Neuronal stem cell (in vitro differentiated cells): Measurements from ENCODE around the gene ID3.

Experiments
- DNase-seq: peaks from one replicate; pipeline ENCODE4 v3.0.0-alpha.2; 2013; ENCODE audit warnings: low spot score
- H2AFZ ChIP-seq: one replicate; pipeline ENCODE4 v1.6.1; 2013; ENCODE audit warnings: mild to moderate bottlenecking, low read length, inconsistent platforms
- H2AK5ac ChIP-seq: 2 replicates; pipeline ENCODE4 v1.6.1; 2013; ENCODE audit warnings: low read depth, mild to moderate bottlenecking, inconsistent platforms, low read length, moderate library complexity, mixed read lengths
- H2BK120ac ChIP-seq: 2 replicates; pipeline ENCODE4 v1.6.1; 2013; ENCODE audit warnings: low read depth, mild to moderate bottlenecking, inconsistent platforms, low read length, moderate library complexity, mixed read lengths
- H2BK12ac ChIP-seq: one replicate; pipeline ENCODE4 v1.6.1; 2013; ENCODE audit warnings: low read length, inconsistent platforms
- H2BK15ac ChIP-seq: 2 replicates; pipeline ENCODE4 v1.6.1; 2013; ENCODE audit warnings: mild to moderate bottlenecking, low read length, inconsistent platforms, mixed read lengths
- H2BK5ac ChIP-seq: one replicate; pipeline ENCODE4 v1.6.1; 2013; ENCODE audit warnings: inconsistent platforms, mild to moderate bottlenecking, low read length, moderate library complexity
- H3K14ac ChIP-seq: one replicate; pipeline ENCODE4 v1.6.1; 2013; ENCODE audit warnings: low read length, inconsistent platforms
- H3K18ac ChIP-seq: 2 replicates; pipeline ENCODE4 v1.6.1; 2013; ENCODE audit warnings: low read length, inconsistent platforms
- H3K23ac ChIP-seq: 2 replicates; pipeline ENCODE4 v1.6.1; 2013; ENCODE audit warnings: low read depth, mild to moderate bottlenecking, mixed read lengths, low read length, inconsistent platforms; ENCODE audit not compliant: poor library complexity
- H3K27ac ChIP-seq: replicated peaks from 3 replicates; pipeline ENCODE4 v1.5.1; 2013; ENCODE audit warnings: low read length, inconsistent platforms
- H3K27me3 ChIP-seq, 3 experiments: 2 replicates each; pipeline ENCODE4 v1.6.1; 2013; ENCODE audit warnings: low read length in 3 of 3, mild to moderate bottlenecking in 2 of 3, inconsistent platforms in 1 of 3, low read depth in 1 of 3, mixed read lengths in 1 of 3, moderate library complexity in 1 of 3; ENCODE audit not compliant: control insufficient read depth in 3 of 3, insufficient read depth in 3 of 3
- H3K36me3 ChIP-seq, 2 donors: replicated peaks in 1 of 2; 2 replicates each; pipeline ENCODE4 v1.6.1; 2013; ENCODE audit warnings: low read length in 2 of 2; ENCODE audit not compliant: control insufficient read depth in 2 of 2, insufficient read depth in 2 of 2
- H3K4ac ChIP-seq: 2 replicates; pipeline ENCODE4 v1.6.1; 2013; ENCODE audit warnings: inconsistent platforms, mild to moderate bottlenecking, low read length, moderate library complexity
- H3K4me1 ChIP-seq, 2 donors: 1 replicate in 1 of 2; 2 replicates in 1 of 2; pipeline ENCODE4 v1.6.1; 2013; ENCODE audit warnings: low read length in 2 of 2, low read depth in 1 of 2; ENCODE audit not compliant: control insufficient read depth in 2 of 2, insufficient read depth in 1 of 2
- H3K4me2 ChIP-seq: one replicate; pipeline ENCODE4 v1.6.1; 2013; ENCODE audit warnings: mild to moderate bottlenecking, low read length, inconsistent platforms; ENCODE audit not compliant: insufficient read depth, poor library complexity, severe bottlenecking
- H3K4me3 ChIP-seq, 2 donors: 2 replicates each; pipeline ENCODE4 v1.5.1; 2013; ENCODE audit warnings: low read length in 2 of 2, mild to moderate bottlenecking in 2 of 2, inconsistent platforms in 1 of 2, moderate library complexity in 1 of 2
- H3K79me1 ChIP-seq: one replicate; pipeline ENCODE4 v1.6.1; 2013; ENCODE audit warnings: low read depth, mild to moderate bottlenecking, inconsistent platforms, low read length, moderate library complexity
- H3K9ac ChIP-seq: one replicate; pipeline ENCODE4 v1.6.1; 2013; ENCODE audit warnings: mild to moderate bottlenecking, low read depth, low read length, inconsistent platforms; ENCODE audit not compliant: poor library complexity
- H3K9me3 ChIP-seq, 2 donors: replicated peaks in 1 of 2; 2 replicates each; pipeline versions ENCODE3 to v1.6.1; 2013; ENCODE audit warnings: low read length in 2 of 2, mild to moderate bottlenecking in 2 of 2, inconsistent platforms in 1 of 2, low read depth in 1 of 2, mixed read lengths in 1 of 2, moderate library complexity in 1 of 2; ENCODE audit not compliant: control insufficient read depth in 2 of 2, insufficient read depth in 1 of 2
- H4K8ac ChIP-seq: one replicate; pipeline ENCODE4 v1.6.1; 2013; ENCODE audit warnings: low read depth, mild to moderate bottlenecking, inconsistent platforms, low read length, moderate library complexity
- H4K91ac ChIP-seq: one replicate; pipeline ENCODE4 v1.6.1; 2013; ENCODE audit warnings: low read length, low read depth, mild to moderate bottlenecking, inconsistent platforms; ENCODE audit not compliant: poor library complexity
- WGBS, 2 donors: extraction: QIAGEN DNeasy Blood & Tissue Kit; methylation state at CpG; one replicate each; pipeline ENCODE4 v1.1.7; 2013; ENCODE audit warnings: missing lambda C conversion rate in 2 of 2, mixed read lengths in 1 of 2; ENCODE audit not compliant: insufficient read length in 2 of 2, insufficient replicate concordance in 1 of 2; ENCODE audit errors: extremely low coverage in 2 of 2; 5-methylcytosine and 5-hydroxymethylcytosine counted together

ID3 gene

DNA sequence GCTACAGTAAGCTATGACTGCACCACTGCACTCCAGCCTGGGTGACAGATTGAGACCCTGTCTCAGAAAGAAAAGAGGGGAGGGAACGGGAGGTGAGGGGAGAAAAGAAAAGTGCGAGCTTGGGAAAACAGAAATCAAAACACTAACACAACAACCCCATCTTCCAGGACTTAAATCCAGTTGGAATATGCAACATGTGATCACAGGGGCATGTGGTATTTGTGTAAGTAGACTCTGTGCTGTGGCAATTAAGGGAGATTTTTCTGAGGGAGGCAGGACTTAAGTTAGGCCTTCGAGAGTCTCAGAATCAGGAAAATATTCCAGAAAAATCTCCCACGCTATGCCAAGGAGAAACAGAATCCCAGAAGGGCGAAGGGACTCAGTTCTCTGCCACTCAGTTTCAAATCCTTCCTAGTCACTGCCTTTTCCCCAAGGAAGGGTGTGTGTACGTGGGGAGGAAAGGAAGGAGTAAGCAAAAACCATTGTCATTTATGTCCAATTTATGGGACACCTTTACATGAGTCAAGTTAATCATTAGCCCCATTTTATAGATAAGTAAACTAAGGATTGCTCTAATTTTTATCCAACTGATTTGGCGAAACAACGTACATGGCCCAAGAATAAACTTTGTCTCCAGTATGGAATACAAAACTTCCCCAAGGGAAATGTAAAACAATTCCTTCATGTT, 12.3 kb downstream of the ID3 start:
- H3K9ac ChIP-seq = no peak overlapping the region
- H2BK120ac ChIP-seq = no peak overlapping the region
- H4K91ac ChIP-seq = no peak overlapping the region
- no peak overlapping the region for H3K23ac ChIP-seq
- no peak for DNase-seq
- H2BK12ac ChIP-seq = no peak overlapping the region
- H3K79me1 ChIP-seq = no peaks in the 10 kb centered on the region
- no peak overlapping the region for H2AFZ ChIP-seq
- no peak overlapping the region for H3K14ac ChIP-seq
- no peak overlapping the region for H3K27ac ChIP-seq
- no peak overlapping the region for H2BK15ac ChIP-seq
- H3K4me2 ChIP-seq = no peak overlapping the region
- no peak overlapping the region for H3K4ac ChIP-seq
- H3K27me3 ChIP-seq = no peaks in the 10 kb centered on the region
- no peaks in the 10 kb centered on the region for H3K9me3 ChIP-seq
- H4K8ac ChIP-seq = no peak overlapping the region
- H3K4me1 ChIP-seq = peaks cover 9 to 16% of the 10 kb centered on the region in 2 donors
- no CpG with 5 or more reads among the region's 8 CpGs for WGBS, 2 donors
- no peak overlapping the region for H2BK5ac ChIP-seq
- H2AK5ac ChIP-seq = no peak overlapping the region
- H3K4me3 ChIP-seq = no peak overlapping the region
- H3K36me3 ChIP-seq = no peaks in the 10 kb centered on the region
- no peak overlapping the region for H3K18ac ChIP-seq

DNA sequence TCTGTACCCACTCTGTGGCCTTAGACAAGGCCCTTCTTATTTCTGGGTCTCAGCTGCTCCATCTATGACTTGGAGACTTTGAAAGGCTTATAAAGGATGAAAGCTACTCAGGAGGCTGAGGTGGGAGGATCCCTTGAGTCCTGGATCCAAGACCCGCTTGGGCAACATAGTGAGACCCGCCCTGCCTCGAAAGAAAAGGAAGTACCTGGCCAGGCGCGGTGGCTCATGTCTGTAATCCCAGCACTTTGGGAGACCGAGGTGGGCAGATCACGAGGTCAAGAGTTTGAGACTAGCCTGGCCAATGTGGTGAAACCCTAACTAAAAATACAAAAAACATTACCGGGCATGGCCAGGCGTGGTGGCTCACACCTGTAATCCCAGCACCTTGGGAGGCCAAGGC, 13.4 kb downstream of the ID3 start:
- Histone ChIP-seq H2BK120ac (no peak overlapping the region), H4K8ac (no peak overlapping the region), H2BK5ac (no peak overlapping the region), H3K4ac (no peak overlapping the region), H3K9ac (no peak overlapping the region), H2BK12ac (no peak overlapping the region), H3K9me3 (no peaks in the 10 kb centered on the region), H3K14ac (no peak overlapping the region), H2AK5ac (peak overlapping the region; percentile 63), H3K27ac (no peak overlapping the region), H3K23ac (no peak overlapping the region), H4K91ac (no peak overlapping the region), H3K4me2 (no peak overlapping the region), H3K36me3 (no peaks in the 10 kb centered on the region), H3K18ac (no peak overlapping the region), H2AFZ (no peak overlapping the region), H3K4me3 (no peak overlapping the region), H3K79me1 (no peaks in the 10 kb centered on the region), H3K4me1 (peaks cover 9 to 11% of the 10 kb centered on the region in 2 donors), H3K27me3 (no peaks in the 10 kb centered on the region), H2BK15ac (no peak overlapping the region)
- no peak for DNase-seq
- WGBS, 2 donors = no CpG with 5 or more reads among the region's 9 CpGs

DNA sequence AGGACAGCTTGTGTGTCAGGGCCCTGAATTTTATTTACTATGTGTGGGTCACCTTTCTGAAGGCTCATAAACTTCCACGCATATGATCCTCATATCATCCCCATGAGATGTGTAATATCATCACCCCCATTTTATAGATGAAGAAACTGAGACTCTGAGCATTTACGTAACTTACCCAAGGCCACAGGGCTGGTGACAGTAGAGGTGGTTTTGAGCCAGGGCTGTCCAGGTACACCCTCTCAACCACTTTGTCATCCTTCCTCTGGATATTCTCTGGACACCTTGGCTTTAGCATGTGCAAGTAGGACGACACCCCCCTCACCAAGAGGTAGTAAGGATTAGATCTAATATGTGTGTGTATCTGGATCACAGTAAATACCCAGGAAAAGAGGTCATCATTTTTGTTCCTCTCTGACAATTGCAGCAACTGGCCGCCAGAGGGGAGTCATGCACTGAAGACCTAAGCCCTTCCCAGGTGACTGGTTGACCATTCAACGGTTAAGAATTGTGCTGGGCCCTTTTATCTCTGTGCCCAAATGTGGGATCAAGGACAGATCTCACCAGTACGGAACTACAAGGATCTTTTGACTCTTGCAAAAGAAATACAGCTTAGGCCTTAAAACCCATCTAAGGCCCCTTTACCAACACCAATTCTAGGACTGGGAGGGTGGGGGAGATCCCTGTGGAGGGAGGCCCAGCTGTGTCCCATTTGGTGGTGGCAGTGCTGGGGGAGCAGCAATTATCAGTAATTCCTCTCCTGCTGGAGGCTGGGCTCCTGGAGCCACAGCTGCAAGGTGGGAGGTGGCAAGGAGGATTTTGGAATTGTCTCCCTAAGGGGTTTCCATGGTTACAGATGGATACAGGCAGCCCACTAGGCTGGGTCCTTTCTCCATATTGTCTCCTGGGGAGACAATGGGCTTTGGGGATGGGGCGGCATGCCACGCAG, 14.6 kb downstream of the ID3 start:
- Histone ChIP-seq H3K14ac (no peak overlapping the region), H2BK5ac (no peak overlapping the region), H3K9ac (no peak overlapping the region), H3K23ac (no peak overlapping the region), H3K4me2 (no peak overlapping the region), H2AK5ac (peak overlapping the region; percentile 63), H2BK120ac (no peak overlapping the region), H3K4ac (no peak overlapping the region), H2BK12ac (peak overlapping the region; percentile 76), H3K9me3 (no peaks in the 10 kb centered on the region), H3K27ac (no peak overlapping the region), H3K27me3 (no peaks in the 10 kb centered on the region), H2AFZ (peak overlapping the region; percentile 39), H4K91ac (no peak overlapping the region), H3K79me1 (no peaks in the 10 kb centered on the region), H3K4me3 (no peak overlapping the region), H3K4me1 (peaks cover 9 to 11% of the 10 kb centered on the region in 2 donors), H2BK15ac (no peak overlapping the region), H3K18ac (peak overlapping the region; percentile 50), H4K8ac (no peak overlapping the region), H3K36me3 (no peaks in the 10 kb centered on the region)
- WGBS, 2 donors = no CpG with 5 or more reads among the region's 8 CpGs
- DNase-seq = peak; percentile 84
